NCI-H2029 (cell line): ENCODE results near the gene ADGRD2.
A peak's percentile ranks its signal among the peaks of the same experiment; 100 is the strongest.

ENCODE experiments used
- DNase-seq: peaks from one replicate; lab custom pipeline; 2025; lab: John Stamatoyannopoulos, UW

The ADGRD2 gene

GRCh38 chr9:124498040-124498439 lies 47.8 kb downstream of the ADGRD2 start:
- no peak for DNase-seq

- DNase-seq: no peak
Measured at GRCh38 chr9:124498499-124499146, 48.4 kb downstream of the ADGRD2 start.

GRCh38 chr9:124499216-124499615 lies 49.0 kb downstream of the ADGRD2 start:
- DNase-seq: no peak

DNA sequence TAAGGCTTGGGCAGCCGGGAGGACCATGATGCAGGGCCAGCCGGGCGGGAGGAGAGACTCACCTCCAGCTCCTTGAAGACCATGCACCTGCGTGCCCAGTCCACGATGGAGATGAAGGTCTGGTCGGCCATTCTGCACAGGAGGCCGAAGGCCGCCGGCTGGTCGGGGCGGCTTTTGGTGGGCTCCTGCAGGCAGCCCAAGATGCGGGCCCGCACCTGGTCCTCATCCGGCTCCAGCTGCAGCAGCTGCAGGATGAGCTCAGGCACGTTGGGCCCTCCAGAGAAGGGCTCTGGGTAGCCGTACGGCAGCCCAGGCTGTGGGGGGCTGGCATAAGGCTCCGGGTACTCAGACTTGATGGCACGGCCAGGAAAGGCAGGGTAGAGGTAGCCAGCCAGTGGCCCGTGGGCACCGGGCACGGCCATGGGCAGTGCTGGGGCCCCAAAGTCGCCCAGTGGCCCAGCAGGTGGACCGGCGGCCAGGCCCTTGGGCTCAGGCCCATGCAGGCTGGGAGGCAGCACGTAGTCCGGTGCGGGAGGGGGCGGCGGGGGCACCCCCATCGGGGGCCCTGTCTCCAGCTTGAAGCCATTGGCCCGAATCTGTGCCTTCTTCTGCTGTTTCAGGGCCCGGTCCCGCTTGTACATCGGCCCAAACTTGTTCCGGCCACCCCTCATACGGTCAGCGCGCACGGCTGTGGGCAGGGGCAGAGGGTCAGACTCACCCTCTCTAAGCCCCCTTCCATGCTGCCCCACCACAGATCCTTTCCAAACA lies 50.0 kb downstream of the ADGRD2 start:
- DNase-seq: no peak

GRCh38 chr9:124500796-124501611 lies 50.8 kb downstream of the ADGRD2 start:
- no peak for DNase-seq

- no peak for DNase-seq
Measured at GRCh38 chr9:124501771-124502320, 51.6 kb downstream of the ADGRD2 start.

GRCh38 chr9:124502711-124503702 lies 52.8 kb downstream of the ADGRD2 start:
- no peak for DNase-seq

- DNase-seq: no peak
Measured at GRCh38 chr9:124503713-124504529, 53.7 kb downstream of the ADGRD2 start.

DNA sequence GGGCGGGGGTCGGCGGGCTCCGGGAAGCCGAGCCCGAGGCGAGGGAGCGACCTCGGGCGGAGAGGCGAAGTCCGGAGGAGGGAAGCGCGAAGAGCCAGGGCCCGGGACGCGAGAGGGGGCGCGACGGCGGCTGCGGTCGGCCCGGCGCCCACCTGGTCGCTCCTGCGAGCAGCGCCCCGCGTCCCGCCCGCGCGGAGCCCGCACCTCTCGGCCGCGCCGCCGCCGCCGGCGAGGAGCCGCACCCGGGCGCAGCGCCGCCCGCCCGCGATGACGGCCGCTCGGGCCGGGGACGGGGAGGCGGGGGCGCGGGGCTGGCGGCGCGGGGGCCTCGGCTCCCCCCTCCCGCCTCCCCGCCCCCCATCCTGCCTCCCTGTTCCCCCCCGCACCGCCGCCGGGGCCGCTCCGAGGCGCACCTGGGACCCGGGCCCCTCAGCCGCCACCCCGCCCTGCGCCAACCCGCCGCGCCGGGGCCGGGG lies 54.3 kb downstream of the ADGRD2 start:
- no peak for DNase-seq

DNA sequence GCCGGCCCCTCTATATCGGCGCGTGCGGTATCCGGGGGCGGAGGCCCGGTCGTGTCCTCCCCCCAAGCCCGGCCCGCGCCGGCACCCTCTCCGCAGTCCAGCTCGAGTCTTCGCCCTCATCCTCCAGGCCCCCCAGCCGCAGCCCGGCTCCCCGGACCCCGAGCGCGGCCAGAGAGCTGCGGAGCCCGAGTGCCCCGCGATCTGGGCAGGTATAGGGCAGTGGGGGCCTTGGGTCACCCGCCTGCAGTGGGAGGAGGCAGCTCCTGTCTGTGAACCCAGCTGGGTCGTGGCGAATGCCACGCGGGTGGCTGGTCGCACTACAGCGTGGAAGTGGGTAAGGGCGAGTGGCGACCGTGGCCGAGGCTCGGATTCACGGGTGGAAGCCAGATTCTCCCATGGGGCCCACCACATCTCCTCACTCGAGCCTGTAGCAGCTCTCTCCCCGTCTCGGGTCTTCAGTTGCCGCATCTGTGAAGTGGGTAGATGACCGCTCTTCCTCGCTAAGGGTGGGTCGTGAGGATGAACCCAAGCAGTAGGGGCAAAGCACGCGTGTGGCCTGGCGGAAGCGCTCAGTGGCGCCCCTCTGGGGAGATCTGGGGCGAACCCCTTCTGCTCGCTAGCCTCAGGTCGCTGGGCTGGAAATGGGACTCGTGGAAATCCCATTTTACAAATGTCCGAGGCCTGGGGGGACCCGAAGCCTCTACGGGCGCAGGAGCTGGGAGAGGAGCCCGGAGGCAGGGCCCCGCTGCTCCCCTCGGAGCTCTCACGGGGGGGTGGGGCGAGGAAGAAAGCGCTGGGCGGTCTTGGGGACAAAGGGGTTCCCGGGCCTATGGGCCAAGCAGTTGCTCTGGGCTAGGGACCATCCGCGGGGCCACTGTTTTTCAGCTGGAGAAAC lies 55.0 kb downstream of the ADGRD2 start:
- no peak for DNase-seq

DNA sequence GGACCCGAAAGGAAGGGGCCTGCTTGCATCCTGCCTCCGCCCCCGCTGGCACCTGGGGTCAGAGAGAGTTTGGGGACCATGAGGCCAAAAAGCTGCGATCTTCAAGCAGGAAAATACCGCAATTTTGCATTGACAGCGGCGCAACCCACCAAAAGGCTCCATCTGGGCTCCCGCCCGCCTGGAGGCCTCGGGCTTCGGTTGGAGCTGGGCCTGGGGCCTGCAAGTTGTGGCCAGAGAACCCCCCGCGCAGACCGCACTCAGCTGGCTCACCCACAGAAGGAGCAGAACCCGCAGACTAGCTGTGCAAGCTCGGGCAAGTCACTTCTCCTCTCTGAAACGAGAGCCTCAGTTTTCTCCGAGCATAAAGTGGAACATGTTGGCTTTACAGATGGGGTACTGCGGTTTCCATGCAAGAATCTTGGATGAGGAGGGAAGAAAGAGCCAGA lies 55.7 kb downstream of the ADGRD2 start:
- no peak for DNase-seq

GRCh38 chr9:124506433-124506832 lies 56.2 kb downstream of the ADGRD2 start:
- DNase-seq: no peak

DNA sequence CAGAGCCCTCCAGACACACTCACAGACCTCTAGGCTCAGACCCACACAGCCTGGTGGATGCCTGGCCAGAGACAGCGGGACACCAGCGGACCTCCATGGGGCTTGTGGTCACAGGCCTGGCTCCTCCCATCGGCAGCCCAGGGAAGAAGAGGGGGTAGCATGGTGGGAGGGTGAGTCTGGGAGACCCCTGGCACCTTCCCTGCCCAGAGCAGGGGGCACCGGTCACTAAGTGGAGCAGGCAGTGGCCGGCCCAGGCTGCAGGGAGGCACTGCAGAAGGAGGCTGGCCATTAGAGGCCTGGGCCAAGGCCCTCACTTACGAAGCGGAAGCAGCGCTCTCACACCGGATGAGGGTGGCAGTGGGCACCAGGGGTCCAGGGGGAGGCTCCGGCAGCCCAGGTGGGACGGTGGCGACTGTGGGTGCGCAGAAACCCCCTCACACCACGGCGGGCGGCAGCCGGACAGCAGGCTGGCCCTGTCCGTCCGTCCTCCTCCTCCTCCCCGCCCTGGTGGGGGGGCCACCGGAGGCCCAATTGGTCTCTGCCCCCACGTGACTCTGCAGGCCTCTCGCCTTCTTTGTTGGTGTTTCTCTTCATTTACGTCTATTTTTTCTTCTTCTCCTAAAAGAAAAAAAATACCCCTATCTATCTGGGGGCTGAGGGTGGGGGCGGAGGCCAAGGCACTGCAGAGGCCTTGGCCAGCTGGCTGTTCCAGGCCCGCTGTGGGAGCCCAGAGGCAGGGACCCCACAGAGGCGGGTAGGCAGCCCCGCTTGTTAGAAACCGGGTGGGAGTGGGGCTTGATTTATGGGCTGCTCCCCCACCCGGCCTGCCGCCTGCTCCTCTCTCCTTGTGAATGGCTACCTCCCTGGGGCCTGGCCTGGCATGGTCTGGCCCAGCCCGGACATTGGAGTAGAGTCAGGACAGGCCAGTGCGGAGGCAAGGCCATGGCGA lies 57.0 kb downstream of the ADGRD2 start, which contains the start of gene NR5A1:
NR5A1 (minus strand) TSS at position 469 of the 949 bp plus-strand sequence. CDS start 4,004 bp downstream, outside the sequence.
- no peak for DNase-seq

DNA sequence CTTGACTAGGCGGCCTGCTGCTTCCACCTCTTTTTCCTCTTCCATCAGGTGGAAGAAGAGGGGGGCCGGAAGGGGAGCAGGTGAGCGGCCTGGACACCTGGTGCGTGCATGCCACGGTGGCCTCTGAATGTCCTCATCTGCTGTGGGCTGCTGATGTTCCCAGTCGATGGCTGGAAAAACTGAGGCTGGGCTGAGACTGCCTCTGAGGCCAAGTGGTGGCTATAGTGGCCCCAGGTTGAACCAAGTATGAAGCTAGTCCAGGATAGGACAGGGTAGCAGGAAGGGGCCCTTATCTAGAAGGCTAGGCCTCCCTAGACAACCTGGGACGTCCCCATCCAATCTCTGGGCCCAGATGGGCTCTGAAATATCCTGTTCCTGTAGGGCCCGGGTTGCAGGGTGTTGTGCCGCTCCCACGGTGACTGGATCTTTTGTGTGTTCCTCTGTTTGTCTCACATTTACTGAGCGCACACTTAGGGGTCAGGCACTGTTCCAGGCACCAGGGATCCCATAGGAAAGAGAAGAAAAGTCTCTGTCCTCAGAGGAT lies 57.7 kb downstream of the ADGRD2 start:
- DNase-seq: no peak

DNA sequence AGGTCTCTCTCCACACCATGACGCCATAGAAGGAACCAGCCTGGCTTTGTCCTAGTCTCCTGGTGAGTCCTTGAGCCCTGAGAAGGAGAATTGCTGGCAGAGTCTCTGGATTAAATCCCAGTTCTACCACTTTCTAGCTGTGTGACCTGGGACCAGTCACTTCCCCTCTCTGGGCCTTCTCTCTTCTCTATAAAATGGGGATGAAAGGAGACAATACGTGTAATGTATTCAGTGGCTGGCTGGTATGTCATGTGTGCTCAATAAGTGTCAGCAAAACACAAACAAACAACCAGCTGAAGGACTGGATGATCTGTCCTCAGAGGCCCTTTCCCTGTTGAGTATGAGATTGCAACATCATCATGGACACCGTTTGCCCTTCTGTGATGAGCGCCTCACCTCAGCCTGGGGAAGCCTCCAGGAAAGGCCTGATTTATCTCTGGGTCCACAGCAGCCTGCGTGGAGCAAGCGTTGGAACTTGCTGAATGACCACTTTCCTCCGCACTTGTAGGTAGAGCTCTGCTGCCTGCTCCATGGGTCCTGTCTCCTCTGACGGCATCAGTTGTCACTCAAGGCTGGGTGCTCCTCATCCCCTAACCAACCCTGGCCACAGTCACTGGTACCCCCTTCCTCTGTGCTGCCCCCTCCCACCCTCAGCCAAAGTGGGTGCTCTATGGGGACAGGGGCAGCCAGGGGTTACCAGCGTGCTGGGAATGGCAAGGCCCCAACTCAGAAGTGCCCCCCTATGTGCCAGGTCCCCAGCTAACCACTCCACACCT lies 60.6 kb downstream of the ADGRD2 start:
- peak; percentile 40 for DNase-seq

- no peak for DNase-seq
Measured at GRCh38 chr9:124511426-124511840, 61.2 kb downstream of the ADGRD2 start.
